GM19193 (cell line): ENCODE data around the gene BTRC.

Source experiments
- POLR2A ChIP-seq: IDR thresholded peaks from 4 replicates; pipeline ENCODE4 v1.6.1; 2011; ENCODE audit not compliant: insufficient read depth, insufficient read length; ENCODE audit errors: extremely low read depth

The BTRC gene

GRCh38 chr10:101578803-101579515 lies 225.0 kb downstream of the BTRC start:
- TF ChIP-seq POLR2A: no peak

DNA sequence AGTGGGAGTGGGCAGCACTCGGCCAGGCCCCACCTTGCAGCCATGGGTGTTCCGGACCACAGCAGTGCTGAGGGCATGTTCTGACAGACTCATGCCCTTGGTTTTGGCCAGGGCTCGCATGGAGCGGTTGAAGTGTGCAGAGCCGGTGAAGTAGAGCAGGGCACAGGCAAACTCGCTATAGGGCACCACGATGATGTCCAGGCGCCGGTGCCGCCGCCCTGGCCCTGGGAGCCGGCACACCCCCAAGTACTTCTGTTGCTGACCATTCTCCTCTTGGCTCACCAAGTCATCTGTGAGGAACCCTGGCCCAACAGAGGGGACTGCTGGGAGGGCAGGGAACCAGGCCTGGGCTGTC lies 225.5 kb downstream of the BTRC start:
- TF ChIP-seq POLR2A: no peak

- TF ChIP-seq POLR2A: no peak
Observed at GRCh38 chr10:101580486-101581399, 226.8 kb downstream of the BTRC start.

DNA sequence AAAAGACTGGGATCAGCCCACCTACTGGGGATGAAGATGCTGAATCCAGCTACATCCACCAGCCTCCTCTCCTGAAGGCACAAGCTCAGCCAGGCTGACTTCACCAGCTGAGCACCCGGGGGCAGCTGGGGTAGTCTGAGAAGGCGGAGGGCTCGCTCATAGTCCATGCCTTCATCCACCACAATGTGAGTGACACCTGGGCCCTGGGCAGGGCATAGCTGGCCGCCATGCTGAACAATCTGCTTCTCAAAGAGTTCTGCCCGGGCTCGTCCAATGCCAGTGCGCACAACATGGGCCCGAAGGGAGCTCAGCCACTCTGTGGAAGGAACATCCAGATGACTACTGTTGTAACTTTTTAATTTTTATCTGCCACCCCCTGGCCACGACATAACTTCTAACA lies 231.9 kb downstream of the BTRC start:
- no peak for TF ChIP-seq POLR2A

DNA sequence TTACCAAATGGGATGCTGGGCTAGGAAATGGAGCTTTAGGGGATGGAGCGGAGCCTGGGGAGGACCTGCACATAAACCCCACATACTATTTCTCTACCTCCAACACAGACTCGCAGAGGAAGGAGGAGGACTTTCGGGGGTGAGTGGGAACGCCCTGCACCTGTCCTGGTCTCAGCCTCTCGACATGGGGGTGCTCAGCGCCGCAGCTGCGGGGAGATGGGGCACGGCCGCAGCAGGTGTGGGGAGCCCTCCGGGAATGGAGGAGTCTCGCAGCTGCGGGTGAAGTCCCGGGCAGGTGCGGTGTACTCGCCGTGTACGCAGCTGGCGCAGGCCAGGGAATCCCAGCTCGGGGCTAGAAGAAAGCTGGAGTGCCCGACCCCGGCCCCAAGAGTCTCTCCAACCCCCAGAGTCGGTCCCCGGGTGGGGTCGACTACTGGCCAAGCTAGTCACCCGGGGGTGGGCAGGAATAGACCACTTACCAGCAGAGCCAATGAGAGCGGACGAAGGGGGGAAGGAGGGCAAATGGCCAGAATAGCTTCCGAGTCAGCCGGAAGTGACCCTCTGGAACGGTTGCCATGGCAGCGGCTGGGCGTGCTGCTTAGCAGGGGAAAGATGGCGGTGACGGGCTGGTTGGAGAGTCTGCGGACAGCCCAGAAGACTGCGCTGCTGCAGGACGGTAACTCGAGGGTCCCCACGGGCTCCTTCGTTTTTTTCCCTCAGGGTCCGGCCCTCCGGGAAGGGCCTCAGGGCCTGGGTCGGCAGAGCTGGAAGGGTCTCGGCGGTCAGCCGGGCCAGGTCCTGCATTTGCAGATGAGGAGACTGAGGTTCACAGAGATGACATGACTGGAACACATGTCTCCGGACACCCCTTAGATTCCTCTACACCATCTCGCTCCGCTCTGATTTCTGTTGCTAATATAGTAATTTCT lies 234.0 kb downstream of the BTRC start, which contains the start of the genes DPCD and POLL:
TSS of gene DPCD (plus strand) at position 597 of the 929 bp plus-strand sequence. CDS start at position 613, 16 bp downstream.
TSS of gene POLL (minus strand) at position 533 of the 929 bp plus-strand sequence. CDS start 897 bp downstream, outside the sequence.
- TF ChIP-seq POLR2A: peak; percentile 70

GRCh38 chr10:101588879-101589278 lies 234.9 kb downstream of the BTRC start:
- no peak for TF ChIP-seq POLR2A

- no peak for TF ChIP-seq POLR2A
Observed at GRCh38 chr10:101595591-101596433, 241.8 kb downstream of the BTRC start.

GRCh38 chr10:101597091-101597900 lies 243.3 kb downstream of the BTRC start:
- TF ChIP-seq POLR2A: no peak

DNA sequence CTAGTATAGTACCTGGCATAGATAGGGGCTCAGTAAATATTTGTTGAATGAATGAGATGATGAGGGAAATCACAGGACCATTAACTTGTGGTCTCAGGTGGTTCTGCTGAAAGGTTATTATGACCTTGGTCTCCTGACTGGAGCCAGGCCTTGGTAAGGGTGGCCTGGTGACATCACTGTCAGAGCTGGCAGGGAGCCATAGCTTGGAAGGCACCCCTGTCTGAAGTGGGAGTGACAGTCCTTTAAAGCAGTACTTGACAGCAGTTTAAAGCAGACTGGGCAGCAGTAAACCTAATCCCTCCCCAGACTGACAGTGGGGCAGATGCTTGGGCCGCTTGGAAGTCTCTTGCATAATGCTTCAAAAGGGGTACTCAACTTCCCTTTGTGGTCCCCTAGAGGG lies 247.6 kb downstream of the BTRC start:
- TF ChIP-seq POLR2A: no peak

DNA sequence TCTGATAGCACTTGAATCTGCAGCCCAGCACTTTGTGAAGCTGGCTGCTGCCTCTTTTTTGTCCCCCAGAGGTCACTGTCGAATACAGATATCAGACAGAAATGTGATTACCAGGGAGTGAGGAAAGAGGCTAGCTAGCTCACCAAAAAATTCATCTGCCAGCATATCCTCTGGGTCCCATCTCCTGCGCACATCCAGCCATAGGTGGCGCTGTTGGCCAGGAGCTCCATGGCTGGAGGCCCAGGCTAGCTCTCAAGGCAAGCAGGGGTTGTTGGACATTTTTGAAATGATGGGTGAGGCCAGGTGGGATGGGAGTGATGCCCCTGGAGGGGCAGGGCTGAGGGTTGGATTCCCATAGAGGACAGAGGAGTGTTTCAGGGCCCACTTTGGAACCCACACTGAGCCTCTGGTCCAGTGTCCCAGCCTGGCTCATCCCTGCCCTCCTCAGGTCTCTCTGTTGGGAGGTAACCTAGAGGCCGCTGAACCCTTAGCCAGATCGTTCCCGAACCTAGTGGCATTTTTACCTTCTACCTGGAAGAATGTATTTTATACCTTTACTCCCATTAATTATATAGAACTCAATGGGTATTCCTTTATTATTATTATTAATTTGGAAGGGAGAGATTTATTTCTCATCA lies 248.9 kb downstream of the BTRC start:
- peak; percentile 33 for TF ChIP-seq POLR2A
